HG02610 (cell line): Measurements from ENCODE around the gene BZW1.
A peak's percentile ranks its signal among the peaks of the same experiment; 100 is the strongest.

ENCODE experiments used
- ATAC-seq: cut with Tn5 transposase; IDR thresholded peaks from one replicate; pipeline ENCODE4 v1.9.1; 2021; ENCODE audit warnings: mild to moderate bottlenecking, moderate library complexity; ENCODE audit not compliant: unreplicated experiment

BZW1 gene

GRCh38 chr2:200829258-200829655 is 17.5 kb downstream of the BZW1 start:
- ATAC-seq = no peak

DNA sequence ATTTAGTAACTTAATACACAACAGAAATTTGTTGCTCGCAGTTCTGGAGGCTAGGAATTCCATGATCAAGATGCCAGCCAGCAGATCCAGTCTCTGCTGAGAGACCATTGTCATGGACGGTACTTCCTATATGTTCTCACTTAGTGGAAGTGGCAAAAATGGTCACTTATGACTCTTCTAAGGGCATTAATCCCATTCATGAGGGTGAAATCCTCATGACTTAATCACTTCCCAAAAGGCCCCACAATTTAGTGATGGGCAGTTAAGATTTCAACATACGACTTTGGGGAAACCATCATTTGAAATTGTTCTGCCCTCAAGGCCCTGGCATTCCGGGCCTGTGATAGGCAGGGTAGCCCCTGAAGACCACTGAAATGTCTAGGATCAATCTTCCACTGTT is 23.0 kb downstream of the BZW1 start:
- ATAC-seq = no peak

DNA sequence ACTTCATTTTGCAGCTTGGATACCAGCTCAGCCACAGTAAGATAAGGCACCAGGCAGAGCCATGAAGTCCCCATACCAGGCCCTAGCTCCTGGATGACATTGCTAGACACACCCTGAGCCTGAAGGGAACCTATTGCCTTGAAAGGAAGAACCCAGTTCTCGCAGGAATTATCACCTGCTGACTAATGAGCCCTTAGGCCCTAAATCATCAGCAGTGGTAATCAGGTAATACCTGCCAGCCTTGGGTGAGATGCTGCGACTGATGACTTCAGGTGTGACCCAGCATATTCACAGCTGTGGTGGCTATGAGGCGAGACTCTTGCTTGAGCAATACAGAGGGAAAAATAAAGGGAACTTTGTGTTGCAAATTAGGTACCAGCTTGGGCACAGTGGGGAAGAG is 27.8 kb downstream of the BZW1 start:
- ATAC-seq = no peak

GRCh38 chr2:200843993-200844948 is 32.6 kb downstream of the BZW1 start:
- no peak for ATAC-seq

GRCh38 chr2:200845194-200845593 is 33.5 kb downstream of the BZW1 start:
- no peak for ATAC-seq

GRCh38 chr2:200845669-200846325 is 34.1 kb downstream of the BZW1 start:
- no peak for ATAC-seq

DNA sequence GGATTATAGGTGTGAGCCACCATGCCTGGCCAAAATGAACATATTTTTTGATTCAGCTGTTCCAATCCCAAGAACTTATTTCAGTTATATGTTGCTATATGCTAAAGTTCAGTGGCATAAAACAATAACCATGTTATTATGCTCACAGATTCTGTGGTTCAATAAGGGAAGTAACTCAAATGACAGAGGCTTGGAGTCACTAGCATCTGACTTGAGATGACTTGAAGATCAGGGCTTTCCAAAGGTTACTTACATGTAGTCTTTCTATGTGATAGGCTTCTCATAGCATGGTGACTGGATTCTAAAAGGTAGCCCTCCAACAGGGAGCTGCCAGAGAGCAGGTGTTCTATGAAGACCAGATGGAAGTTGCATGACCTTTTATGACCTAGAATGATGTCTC is 35.6 kb downstream of the BZW1 start:
- no peak for ATAC-seq

DNA sequence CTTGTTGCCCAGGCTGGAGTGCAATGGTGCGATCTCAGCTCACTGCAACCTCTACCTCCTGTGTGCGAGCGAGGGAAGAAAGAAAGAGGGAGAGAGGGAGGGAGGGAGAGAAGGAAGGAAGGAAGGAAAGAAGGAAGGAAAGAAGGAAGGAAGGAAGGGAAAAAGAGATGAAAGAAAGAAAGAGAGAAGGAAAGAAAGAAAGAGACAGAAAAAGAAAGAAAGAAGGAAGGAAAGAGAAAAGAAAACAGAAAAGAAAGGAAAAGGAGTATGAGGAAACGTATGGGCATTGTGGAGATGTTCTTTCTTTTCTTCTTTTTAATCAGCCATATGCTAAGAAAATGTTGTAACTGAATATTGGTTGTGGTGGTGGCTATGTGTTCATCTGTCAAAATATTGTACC is 36.2 kb downstream of the BZW1 start:
- ATAC-seq = no peak

GRCh38 chr2:200850512-200851256 is 39.0 kb downstream of the BZW1 start:
- ATAC-seq = no peak

DNA sequence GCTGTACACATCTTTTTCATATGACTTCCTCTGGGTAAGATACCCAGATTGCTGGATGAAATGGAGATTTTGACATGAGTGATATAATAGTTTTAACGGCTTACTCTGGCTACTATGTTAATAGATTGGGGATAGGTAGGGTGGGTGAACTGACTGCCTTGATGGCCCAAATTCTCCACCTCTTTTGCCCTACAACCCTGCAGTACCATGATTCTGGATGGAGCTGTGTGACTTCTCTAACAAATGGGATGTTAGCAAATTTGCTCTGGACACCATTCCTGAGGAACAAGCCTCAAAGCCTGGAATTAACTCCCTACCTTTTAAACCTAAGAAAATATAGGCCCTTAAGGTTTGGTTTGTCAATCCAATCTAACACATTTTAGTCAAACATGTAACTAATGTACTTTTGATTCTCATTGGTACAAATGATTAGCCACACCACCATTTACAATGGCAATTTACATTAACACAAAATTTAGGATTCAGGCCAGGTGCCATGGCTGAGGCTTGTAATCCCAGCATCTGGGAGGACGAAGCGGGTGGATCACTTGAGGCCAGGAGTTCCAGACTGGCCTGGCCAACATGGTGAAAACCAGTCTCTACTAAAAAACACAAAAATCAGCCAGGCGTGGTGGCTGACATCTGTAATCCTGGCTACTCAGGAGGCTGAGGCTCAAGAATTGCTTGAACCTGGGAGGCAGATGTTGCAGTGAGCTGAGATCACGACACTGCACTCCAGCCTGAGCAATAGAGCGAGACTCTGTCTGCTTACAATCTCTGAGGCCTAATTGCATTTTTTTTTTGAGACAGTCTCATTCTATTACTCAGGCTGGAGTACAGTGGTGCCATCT is 39.9 kb downstream of the BZW1 start:
- no peak for ATAC-seq

DNA sequence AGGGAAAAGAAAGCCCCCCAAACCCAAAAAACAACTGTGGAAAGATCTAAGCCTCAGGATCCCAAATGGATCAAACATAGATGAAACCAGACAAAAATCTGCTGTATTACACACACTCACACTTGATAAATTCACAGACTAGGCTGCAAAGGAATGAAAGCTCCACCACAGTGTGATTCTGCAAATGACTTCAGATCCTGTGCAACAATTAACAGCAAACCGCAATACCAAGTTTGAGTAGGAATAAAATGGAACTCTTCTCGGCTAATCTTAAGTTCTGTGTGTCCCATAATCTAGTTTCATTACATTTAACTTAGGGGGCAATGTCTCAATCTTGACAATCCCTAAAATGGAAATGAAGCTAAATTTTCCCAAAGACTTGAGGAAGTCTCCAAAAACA is 40.9 kb downstream of the BZW1 start:
- no peak for ATAC-seq

DNA sequence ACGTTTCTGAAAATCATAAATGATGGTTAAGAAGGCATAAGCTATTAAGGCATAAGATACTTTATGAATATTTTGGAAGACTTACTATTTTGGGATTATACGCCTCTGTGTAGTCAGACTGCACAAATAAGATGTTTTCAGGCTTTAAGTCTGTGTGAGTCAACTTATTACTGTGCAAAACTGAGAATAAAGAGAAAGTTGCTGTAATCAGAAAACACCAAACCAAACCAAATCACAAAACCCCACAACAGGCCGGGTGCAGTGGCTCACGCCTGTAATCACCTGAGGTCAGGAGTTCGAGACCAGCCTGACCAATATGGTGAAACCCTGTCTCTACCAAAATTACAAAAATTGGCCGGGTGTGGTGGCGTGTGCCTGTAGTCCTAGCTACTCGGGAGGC is 45.1 kb downstream of the BZW1 start:
- no peak for ATAC-seq

DNA sequence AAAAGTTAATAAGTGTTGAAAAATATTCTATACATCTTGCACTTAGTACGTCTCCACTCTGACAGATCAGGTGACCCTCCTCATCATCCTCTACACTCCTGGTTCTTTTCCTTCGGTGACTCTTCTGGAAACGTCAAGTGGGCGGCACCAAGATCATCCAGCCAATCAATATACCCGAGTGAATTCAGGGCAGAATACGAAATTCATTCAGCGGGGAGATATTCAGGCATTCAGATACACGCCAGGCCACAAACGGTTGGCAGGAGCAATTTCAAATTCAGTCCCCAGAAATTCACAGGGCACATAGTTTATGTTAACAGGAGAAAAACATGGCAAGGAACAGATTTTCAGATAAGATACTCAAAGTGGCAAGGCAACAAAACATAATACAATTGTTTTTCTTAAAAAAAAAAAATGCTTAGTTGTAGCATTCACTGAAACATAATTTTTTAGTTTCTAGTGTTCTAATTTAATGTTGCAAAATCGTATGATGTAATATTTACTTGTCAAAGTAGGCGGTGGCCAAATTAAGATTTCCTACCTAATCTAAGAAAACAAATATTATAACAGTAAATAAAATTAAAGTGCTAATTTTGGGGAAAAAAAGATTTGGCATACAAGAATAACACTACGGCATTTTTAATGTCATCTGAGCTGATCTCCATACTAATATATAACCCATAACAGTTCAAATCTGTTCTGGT is 48.5 kb downstream of the BZW1 start:
- no peak for ATAC-seq

- ATAC-seq = no peak
Measured at GRCh38 chr2:200861617-200862155, 50.0 kb downstream of the BZW1 start.

DNA sequence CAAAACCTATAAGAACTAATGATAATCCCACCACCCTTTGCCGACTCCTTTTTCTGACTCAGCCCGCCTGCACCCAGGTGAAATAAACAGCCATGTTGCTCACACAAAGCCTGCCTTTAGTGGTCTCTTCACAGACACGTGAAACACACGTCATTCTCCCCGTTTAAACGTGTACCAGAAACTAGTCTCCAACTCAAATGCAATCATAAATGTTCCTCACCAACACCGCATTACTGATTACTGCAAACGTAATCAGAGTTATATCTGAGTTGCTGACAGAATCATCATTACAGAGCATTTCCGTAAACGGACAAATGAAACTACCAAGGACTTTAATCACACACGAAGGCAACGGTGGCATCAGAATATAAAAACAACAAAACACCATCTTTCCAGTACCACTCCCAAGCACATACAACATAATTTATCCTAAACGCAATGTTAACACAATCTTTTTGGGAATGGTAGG is 50.9 kb downstream of the BZW1 start:
- ATAC-seq = no peak

DNA sequence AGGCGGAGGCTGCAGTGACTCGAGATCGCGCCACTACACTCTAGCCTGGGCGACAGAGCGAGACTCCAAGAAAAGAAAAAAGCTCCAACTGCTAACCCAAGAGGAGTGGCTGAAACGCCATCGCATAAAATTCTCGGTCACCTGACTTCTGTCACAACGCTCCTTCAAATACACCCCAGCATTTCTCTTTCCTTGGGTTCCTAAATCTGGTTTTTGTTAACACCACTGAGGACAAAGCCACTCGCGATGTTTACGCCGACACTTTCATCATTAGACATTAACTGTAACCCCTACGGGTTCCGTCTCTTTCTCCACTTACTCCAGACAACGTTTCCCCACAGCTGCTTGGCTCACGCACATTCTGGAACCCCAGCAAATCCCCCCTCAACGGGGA is 52.1 kb downstream of the BZW1 start:
- ATAC-seq = peak; percentile 12

- ATAC-seq = peak; percentile 83
Measured at GRCh38 chr2:200864176-200865034, 52.7 kb downstream of the BZW1 start, which contains the start of gene CLK1. TSS of gene CLK1 (minus strand) at chr2:200864658. CDS start at chr2:200861862, 2,796 bp downstream.

GRCh38 chr2:200869014-200869413 is 57.3 kb downstream of the BZW1 start:
- ATAC-seq = no peak

- ATAC-seq = no peak
Measured at GRCh38 chr2:200871151-200871550, 59.4 kb downstream of the BZW1 start.
